22Rv1 (cell line): ENCODE data around the gene SLC22A13.

ENCODE experiments used
- H3K27ac ChIP-seq: fragments of 450-650 bp; 2 replicates; pipeline ENCODE4 v1.5.1; 2017
- ZFX ChIP-seq: fragments of 450-650 bp; IDR thresholded peaks from 2 replicates; pipeline ENCODE4 v1.6.1; 2017; ENCODE audit warnings: antibody characterized with exemption, borderline replicate concordance
- TF ChIP-seq, protein P1 (sequence below): fragments of 450-650 bp; IDR thresholded peaks from 2 replicates; pipeline ENCODE4 v1.5.1; 2017; ENCODE audit warnings: mild to moderate bottlenecking

SLC22A13 gene

DNA sequence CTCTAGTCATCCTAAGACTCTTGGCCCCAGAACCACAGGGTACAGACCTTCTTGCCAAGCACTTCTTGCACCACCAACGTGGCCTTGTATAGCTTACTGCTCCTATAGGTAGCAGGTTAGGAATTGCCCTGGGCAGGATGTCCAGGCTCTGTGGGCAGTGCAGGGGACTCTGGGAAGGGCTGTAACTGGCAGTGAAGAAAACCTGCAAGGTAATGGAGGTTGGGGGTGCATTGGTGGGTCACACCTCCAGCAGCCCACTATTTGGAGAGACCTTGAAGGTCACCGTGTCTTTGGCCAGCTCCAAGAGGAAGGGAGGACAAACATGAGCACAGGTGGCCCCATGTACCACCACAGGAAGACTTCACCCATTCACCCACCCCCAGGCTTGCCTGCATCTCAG, 59.6 kb downstream of the SLC22A13 start:
- TF ChIP-seq, protein P1, sequence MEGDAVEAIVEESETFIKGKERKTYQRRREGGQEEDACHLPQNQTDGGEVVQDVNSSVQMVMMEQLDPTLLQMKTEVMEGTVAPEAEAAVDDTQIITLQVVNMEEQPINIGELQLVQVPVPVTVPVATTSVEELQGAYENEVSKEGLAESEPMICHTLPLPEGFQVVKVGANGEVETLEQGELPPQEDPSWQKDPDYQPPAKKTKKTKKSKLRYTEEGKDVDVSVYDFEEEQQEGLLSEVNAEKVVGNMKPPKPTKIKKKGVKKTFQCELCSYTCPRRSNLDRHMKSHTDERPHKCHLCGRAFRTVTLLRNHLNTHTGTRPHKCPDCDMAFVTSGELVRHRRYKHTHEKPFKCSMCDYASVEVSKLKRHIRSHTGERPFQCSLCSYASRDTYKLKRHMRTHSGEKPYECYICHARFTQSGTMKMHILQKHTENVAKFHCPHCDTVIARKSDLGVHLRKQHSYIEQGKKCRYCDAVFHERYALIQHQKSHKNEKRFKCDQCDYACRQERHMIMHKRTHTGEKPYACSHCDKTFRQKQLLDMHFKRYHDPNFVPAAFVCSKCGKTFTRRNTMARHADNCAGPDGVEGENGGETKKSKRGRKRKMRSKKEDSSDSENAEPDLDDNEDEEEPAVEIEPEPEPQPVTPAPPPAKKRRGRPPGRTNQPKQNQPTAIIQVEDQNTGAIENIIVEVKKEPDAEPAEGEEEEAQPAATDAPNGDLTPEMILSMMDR: no peak
- TF ChIP-seq ZFX: no peak
- no peak overlapping the region for H3K27ac ChIP-seq

DNA sequence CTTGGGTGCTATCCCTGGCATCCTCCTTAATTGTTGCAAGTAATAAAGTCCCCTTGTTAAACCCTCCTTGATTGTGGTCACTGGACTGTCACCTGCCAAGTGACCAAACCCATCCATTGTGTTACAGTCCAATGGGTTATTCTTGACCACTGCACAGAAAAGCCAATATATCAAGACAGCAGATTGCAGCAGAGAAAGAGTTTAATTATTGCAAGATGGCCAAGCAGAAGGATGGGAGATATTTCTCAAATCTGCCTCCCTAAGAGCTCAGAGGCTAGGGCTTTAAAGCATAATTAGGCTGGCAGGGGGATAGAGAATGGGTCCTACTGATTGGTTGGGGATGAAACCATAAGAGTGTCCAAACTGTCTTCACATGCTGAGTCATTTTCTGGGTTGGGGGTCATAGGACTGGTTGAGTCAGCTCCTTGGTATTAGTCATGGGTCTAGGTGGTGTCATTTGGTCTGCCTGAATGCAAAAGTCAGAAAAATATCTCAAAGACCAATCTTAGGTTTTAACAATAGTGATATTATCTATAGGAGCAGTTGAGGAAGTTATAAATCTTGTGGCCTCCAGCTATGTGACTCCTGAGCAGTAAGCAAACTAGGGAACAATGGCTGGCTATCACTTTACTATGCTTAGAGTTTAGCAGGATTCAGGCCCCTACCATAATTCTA, 61.9 kb downstream of the SLC22A13 start:
- TF ChIP-seq, protein P1: no peak
- TF ChIP-seq ZFX: no peak
- H3K27ac ChIP-seq: no peak overlapping the region
